GM18873 (cell line): ENCODE measurements around the gene GABBR2.

Experiments used
- ATAC-seq: cut with Tn5 transposase; IDR thresholded peaks from one replicate; pipeline ENCODE4 v1.9.1; 2021; ENCODE audit warnings: mild to moderate bottlenecking, moderate library complexity, moderate number of reproducible peaks; ENCODE audit not compliant: unreplicated experiment, low FRiP score

GABBR2 gene

DNA sequence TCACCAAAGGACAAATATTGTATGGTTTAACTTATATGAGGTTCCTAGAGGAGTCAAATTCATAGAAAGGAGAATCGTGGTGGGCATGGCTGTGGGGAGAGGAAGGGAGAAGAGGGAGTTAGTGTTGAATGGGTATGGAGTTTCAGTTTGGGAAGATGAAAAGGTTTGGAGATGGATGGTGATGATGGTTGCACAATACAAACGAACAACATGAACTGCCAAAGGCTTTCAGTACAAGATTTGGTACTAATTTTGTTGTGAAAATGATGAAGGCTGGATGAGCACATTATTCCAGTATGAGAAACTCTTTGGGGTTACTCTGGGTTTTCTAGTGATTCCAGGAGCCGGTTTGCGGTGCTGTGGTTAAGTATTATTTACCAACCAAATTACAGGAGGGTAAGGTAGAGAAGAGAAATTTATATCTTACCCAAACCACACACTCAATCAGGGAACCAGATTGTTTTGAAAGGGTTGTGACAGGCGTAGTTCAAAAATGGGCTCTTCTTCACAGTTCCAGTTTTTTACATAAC is 341.3 kb downstream of the GABBR2 start:
- ATAC-seq, result no peak

GRCh38 chr9:98365781-98366180 is 343.0 kb downstream of the GABBR2 start:
- ATAC-seq, result no peak

GRCh38 chr9:98365227-98365669 is 343.5 kb downstream of the GABBR2 start:
- ATAC-seq, result no peak

GRCh38 chr9:98364086-98364485 is 344.6 kb downstream of the GABBR2 start:
- no peak for ATAC-seq

DNA sequence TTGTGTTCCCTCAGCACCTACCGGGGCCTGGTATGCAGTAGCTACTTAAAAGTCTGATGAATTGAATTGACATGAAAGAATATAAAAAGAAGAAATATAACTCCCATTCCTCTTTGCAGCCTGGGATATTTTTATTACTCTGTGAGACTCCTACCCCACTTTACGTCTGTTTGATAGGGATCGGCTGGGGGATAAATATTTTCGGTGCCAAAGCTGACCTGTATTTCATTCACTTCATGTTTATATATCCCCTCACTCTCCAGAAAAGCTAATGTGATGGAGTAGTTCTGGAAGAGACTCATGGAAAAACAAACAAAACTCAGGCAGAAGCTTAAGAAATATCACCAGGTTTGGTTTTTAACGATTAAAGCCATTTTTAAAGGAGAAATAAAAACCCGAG is 345.1 kb downstream of the GABBR2 start:
- no peak for ATAC-seq

- no peak for ATAC-seq
These were observed 346.0 kb downstream of the GABBR2 start for GRCh38 chr9:98362624-98363252.

DNA sequence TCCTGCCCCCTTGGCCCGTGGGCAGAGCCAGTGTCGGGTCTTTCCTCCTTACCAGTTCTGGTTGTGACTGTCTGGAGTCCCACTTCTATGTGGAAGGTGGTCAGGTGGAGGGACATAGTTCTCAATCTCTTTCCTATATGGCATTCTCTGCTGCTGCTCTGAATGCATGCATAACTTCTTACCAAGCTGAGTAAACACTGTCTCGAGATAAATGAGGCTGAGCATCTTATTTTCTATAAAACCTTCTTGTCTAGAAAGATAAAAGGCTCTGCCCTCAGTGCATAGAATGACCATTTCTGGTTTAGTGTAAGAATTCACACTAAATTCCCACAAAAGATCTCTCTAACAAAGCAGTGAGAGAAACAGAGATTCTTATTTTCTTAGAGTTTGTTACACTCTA is 347.1 kb downstream of the GABBR2 start:
- ATAC-seq, result no peak

DNA sequence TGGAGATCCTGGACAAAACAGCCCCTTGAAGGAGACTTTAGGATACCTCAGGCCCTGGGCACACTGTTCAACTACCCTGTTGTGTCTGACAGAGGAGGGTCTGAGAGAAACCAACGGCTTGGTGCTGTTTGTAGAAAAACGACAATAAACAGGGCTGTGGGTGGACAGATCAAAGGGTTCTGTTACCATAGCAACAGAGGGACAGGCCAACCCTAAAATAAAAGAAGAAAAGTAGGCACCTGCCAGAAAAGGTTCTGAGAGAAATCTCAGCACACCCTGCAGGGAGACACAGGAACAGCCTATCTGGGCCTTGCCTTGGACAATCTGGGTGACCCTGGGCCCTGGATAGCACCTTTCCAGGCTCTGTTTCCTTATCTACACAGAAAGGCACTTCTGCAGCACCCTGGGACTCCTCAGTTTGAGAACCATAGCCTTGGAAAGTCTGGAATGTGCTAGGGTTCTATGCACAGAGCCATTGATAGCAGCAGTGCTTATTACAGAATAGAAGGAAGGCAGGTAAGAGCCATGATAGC is 348.5 kb downstream of the GABBR2 start:
- no peak for ATAC-seq

- no peak for ATAC-seq
These were observed 349.2 kb downstream of the GABBR2 start for GRCh38 chr9:98359569-98359968.

DNA sequence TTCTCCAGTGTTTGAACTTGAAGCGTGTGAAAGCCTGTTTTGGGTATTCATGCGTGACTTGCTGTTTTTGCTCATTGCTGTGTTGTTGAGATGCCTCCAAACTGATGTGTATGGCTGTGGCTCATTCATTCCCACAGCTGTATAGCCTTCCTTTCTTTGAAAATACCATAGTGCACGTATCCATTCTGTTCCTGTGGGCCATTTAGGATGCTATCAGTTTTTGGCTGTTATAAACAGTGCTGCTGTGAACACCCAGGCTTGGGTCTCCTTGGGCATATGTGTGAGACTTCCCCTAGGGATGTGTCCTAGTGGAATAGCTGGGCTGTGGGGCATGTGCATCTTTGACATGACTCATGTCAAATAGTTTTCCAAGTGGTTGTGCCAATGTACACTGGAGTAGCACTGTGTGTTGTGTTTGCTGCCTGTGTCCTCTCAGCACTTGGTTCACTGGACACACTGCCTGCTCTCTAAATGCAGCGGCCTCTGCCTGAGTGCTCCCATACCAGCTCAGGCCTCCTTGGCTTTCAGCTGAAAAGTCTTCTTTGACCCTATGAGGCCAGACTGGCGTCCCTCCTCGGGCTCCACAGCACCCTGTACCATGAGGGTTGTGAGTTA is 350.7 kb downstream of the GABBR2 start:
- ATAC-seq, result no peak

DNA sequence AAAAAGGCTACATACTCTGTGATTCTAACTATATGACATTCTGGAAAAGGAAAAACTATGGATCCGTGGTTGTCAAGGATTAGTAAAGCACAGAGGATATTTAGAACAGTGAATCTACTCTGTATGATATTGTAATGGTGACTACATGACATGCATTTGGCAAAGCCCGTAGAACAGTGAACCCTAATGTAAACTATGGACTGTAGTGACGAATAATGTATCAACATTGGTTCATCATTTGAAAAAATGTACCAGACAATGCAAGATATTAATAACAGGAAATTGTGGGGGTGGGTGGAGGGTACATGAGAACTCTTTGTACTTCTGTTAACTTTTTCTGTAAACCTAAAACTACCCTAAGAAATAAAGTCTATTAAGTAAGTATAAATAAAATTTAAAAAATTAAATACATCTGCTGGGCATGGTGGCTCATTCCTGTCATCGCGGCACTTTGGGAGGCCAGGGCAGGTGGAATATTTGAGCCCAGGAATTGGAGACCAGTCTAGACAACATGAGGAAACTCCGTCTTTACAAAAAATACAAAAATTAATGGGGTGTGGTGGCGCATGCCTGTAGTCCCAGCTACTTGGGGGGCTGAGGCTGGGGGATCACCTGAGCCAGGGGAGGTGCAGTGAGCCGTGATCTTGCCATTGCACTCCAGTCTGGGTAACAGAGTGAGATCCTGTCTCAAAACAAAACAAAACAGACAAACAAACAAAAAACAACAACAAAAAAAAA is 351.6 kb downstream of the GABBR2 start:
- no peak for ATAC-seq

- no peak for ATAC-seq
These were observed 352.4 kb downstream of the GABBR2 start for GRCh38 chr9:98356326-98356725.

DNA sequence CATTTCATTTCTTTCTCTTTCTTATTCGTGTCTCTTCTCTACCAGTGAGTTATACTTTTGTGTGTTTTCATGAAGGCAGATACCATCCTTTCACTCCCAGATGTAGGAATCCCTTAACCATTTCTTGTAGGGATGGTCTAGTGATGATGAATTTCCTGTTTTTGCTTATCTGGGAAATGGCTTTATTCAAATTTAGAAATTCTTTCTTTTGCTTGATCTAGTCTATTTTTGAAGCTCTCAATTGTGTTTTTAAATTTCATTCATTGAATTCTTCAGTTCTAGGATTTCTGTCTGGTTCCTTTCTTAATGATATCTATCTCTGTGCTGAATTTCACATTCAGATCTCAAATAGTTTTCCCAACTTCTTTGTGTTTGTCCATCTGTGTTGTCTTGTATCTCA is 357.4 kb downstream of the GABBR2 start:
- ATAC-seq, result no peak

DNA sequence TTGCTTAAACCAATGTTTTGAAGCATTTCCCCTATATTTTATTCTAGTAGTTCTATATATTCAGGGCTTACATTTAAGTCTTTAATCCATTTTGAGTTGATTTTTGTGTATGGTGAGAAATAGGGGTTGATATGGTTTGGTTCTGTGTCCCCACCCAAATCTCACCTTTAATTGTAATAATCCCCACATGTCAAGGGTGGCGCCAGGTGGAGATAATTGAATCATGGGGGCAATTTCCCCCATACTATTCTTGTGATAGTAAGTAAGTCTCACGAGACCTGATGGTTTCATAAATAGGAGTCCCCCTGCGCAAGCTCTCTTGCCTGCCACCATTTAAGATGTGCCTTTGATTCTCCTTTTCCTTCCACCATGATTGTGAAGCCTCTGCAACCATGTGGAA is 361.1 kb downstream of the GABBR2 start:
- no peak for ATAC-seq

DNA sequence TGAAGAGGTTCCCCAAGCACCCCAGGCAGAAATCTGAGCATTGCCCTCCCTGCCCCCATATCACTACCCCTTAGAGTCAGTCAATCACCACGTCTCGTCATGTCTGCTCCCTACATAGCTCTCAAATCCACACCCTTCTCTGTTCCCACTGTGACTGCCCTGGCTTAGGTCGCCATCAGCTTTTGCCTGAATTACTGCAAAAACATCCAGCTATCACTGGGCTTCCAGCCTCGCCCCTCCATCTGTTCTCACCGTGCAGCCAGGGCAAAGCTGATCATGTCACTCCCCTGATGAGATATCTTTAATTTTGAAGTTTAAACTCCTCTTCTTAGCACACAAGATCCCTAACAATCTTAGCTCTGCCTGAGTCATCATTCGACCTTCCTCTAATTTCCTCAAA is 363.7 kb downstream of the GABBR2 start:
- ATAC-seq, result no peak

- ATAC-seq, result no peak
These were observed 364.2 kb downstream of the GABBR2 start for GRCh38 chr9:98344581-98344980.

- ATAC-seq, result no peak
These were observed 365.9 kb downstream of the GABBR2 start for GRCh38 chr9:98342820-98343210.

- ATAC-seq, result no peak
These were observed 366.5 kb downstream of the GABBR2 start for GRCh38 chr9:98342098-98342819.

GRCh38 chr9:98341157-98342097 is 367.3 kb downstream of the GABBR2 start:
- no peak for ATAC-seq
